ENCODE measurements around the gene PPP3R1. TPM values are rescaled to one million over a fixed set of nuclear protein-coding genes. Genes with fewer than 3 reads are reported as not detected.

PPP3R1 gene
- total and polyA plus RNA-seq, 2 of the 8 experiments (the other 6 are each of a cell fraction or from before 2014, with no cell fraction given): 9.3 to 85.1 TPM

- no peak for TF ChIP-seq RFX5 (IDR thresholded peaks at IDR 0.05; ENCODE audit: borderline replicate concordance, low read depth, low read length)
- TF ChIP-seq JUND (IDR thresholded peaks at IDR 0.05; ENCODE audit: low read length): no peak
These were observed 32.6 kb upstream of the PPP3R1 start (continued) for GRCh38 chr2:68284896-68285295.

Measured in H1 (cell line).